Nephron progenitor cell (in vitro differentiated cells): Measurements from ENCODE around the gene SCD.
"Not testable (repeated sequence)": the region's sequence is repeated elsewhere in the genome, so short reads cannot be mapped to it uniquely, and the experiment has no call there.

ENCODE experiments used
- DNase-seq: peaks from one replicate; pipeline ENCODE4 v3.0.0; 2021
- H3K27ac Mint-ChIP-seq: 2 replicates; pipeline ENCODE4 v1.8.0; 2021; ENCODE audit warnings: mild to moderate bottlenecking, moderate library complexity, mixed read lengths
- H3K27me3 Mint-ChIP-seq: 2 replicates; pipeline ENCODE4 v1.8.0; 2021; ENCODE audit warnings: mild to moderate bottlenecking, low read depth, mixed read lengths; ENCODE audit not compliant: poor library complexity
- H3K36me3 Mint-ChIP-seq: 2 replicates; pipeline ENCODE4 v1.8.0; 2021; ENCODE audit warnings: low read depth, mixed read lengths
- H3K4me1 Mint-ChIP-seq: 2 replicates; pipeline ENCODE4 v1.8.0; 2021; ENCODE audit warnings: mixed read lengths
- H3K4me3 Mint-ChIP-seq: 2 replicates; pipeline ENCODE4 v1.8.0; 2021; ENCODE audit warnings: mild to moderate bottlenecking, moderate library complexity, mixed read lengths
- H3K9me3 Mint-ChIP-seq: 2 replicates; pipeline ENCODE4 v1.8.0; 2021; ENCODE audit warnings: mild to moderate bottlenecking, moderate library complexity, mixed read lengths
- CTCF ChIP-seq: fragments of 200-600 bp; sonication (generic); IDR thresholded peaks from 2 replicates; pipeline ENCODE4 v1.5.0; 2021; ENCODE audit warnings: antibody characterized with exemption

The SCD gene

GRCh38 chr10:100374200-100374655 is 27.2 kb downstream of the SCD start:
- DNase-seq = no peak
- no peak overlapping the region for H3K27ac Mint-ChIP-seq
- H3K9me3 Mint-ChIP-seq = no peaks in the 10 kb centered on the region
- peaks cover 10% of the 10 kb centered on the region for H3K36me3 Mint-ChIP-seq
- TF ChIP-seq CTCF = no peak
- H3K27me3 Mint-ChIP-seq = peaks cover 2% of the 10 kb centered on the region
- H3K4me3 Mint-ChIP-seq = no peak overlapping the region
- H3K4me1 Mint-ChIP-seq = peaks cover 44% of the 10 kb centered on the region

GRCh38 chr10:100374677-100375353 is 27.8 kb downstream of the SCD start:
- DNase-seq, H3K9me3 Mint-ChIP-seq, H3K27me3 Mint-ChIP-seq, H3K4me3 Mint-ChIP-seq, H3K36me3 Mint-ChIP-seq, H3K27ac Mint-ChIP-seq: not testable (repeated sequence)
- H3K4me1 Mint-ChIP-seq = peaks cover 39% of the 10 kb centered on the region

- DNase-seq, H3K4me3 Mint-ChIP-seq, H3K27ac Mint-ChIP-seq, H3K27me3 Mint-ChIP-seq, H3K9me3 Mint-ChIP-seq: not testable (repeated sequence)
- Mint-ChIP-seq H3K4me1 (peaks cover 21% of the 10 kb centered on the region), H3K36me3 (peaks cover 24% of the 10 kb centered on the region)
These were observed 29.6 kb downstream of the SCD start for GRCh38 chr10:100376656-100377055.

- no peak for DNase-seq
- peaks cover 2% of the 10 kb centered on the region for H3K27me3 Mint-ChIP-seq
- no peaks in the 10 kb centered on the region for H3K9me3 Mint-ChIP-seq
- peaks cover 20% of the 10 kb centered on the region for H3K4me1 Mint-ChIP-seq
- peaks cover 36% of the 10 kb centered on the region for H3K36me3 Mint-ChIP-seq
- no peak overlapping the region for H3K4me3 Mint-ChIP-seq
- no peak for TF ChIP-seq CTCF
- peak overlapping the region; percentile 41 for H3K27ac Mint-ChIP-seq
These were observed 30.8 kb downstream of the SCD start for GRCh38 chr10:100377830-100378229.

- Mint-ChIP-seq H3K4me1 (peaks cover 20% of the 10 kb centered on the region), H3K36me3 (peaks cover 58% of the 10 kb centered on the region), H3K27ac (no peak overlapping the region), H3K27me3 (no peaks in the 10 kb centered on the region), H3K9me3 (no peaks in the 10 kb centered on the region), H3K4me3 (no peak overlapping the region)
- no peak for TF ChIP-seq CTCF
- no peak for DNase-seq
These were observed 33.4 kb downstream of the SCD start for GRCh38 chr10:100380400-100380799.

- no peak overlapping the region for H3K4me3 Mint-ChIP-seq
- no peak for TF ChIP-seq CTCF
- H3K9me3 Mint-ChIP-seq = peaks cover 2% of the 10 kb centered on the region
- no peaks in the 10 kb centered on the region for H3K27me3 Mint-ChIP-seq
- no peak for DNase-seq
- peaks cover 70% of the 10 kb centered on the region for H3K36me3 Mint-ChIP-seq
- peak overlapping the region; percentile 58 for H3K27ac Mint-ChIP-seq
- H3K4me1 Mint-ChIP-seq = peaks cover 9% of the 10 kb centered on the region
These were observed 35.5 kb downstream of the SCD start for GRCh38 chr10:100382553-100382952.

- no peak for TF ChIP-seq CTCF
- H3K4me1 Mint-ChIP-seq = peaks cover 2% of the 10 kb centered on the region
- DNase-seq = no peak
- H3K27me3 Mint-ChIP-seq = no peaks in the 10 kb centered on the region
- H3K9me3 Mint-ChIP-seq = peaks cover 9% of the 10 kb centered on the region
- H3K36me3 Mint-ChIP-seq = peaks cover 77% of the 10 kb centered on the region
- H3K27ac Mint-ChIP-seq = no peak overlapping the region
- H3K4me3 Mint-ChIP-seq = no peak overlapping the region
These were observed 36.2 kb downstream of the SCD start for GRCh38 chr10:100383251-100383650.
